Skin epidermis (tissue), 12 donors: ENCODE results near the gene PPAN.

ENCODE experiments used
- H3K27ac ChIP-seq, 21 experiments: fragments of 200-600 bp; sonication (generic) in 11 of 21; one replicate each; pipeline ENCODE4 v1.5.0; 2020; ENCODE audit warnings: mild to moderate bottlenecking in 3 of 21, inconsistent platforms in 2 of 21, moderate library complexity in 2 of 21
- H3K4me3 ChIP-seq, 7 experiments: fragments of 200-600 bp; sonication (generic) in 2 of 7; one replicate each; pipeline ENCODE4 v1.5.0; 2020; ENCODE audit warnings: inconsistent platforms in 2 of 7, mild to moderate bottlenecking in 2 of 7, moderate library complexity in 1 of 7

The PPAN gene

DNA sequence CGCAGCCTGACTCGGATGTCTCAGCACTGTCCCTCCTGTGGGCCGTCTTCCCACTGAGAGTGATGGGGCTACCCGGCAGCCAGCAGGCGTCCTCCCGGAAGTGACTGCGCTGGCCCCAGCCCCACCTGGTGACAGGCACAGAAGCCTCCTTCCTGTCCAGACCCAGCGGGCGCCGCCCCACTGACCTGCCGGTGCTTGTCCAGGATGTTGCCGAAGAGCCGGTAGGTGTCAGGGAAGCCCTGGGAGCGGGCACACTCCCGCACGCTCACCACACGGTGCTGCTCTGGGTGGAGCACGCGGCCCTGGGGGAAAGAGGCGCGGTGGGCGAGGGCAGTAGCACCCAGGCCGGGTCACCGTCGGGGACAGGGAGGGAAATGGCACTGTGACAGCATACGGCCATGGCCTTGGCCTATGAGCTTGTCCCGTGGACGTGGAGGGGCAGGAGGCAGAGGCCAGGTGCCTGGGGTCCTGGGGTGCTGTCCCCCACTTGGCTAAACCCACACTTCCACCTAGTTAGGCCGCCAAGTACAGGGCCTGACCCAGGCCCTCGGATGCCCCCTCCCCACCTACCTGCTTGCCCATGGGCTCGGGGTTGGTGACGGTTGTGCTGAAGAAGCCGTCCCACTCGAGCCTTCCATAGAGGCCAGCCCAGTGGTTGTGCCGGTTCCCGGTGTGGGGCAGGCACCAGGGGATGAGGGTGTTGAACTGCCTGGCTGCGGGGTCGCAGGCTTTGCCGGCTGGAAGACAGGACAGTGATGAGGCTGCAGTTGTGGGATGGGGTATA, 29.6 kb downstream of the PPAN start:
- no peak overlapping the region for H3K4me3 ChIP-seq

DNA sequence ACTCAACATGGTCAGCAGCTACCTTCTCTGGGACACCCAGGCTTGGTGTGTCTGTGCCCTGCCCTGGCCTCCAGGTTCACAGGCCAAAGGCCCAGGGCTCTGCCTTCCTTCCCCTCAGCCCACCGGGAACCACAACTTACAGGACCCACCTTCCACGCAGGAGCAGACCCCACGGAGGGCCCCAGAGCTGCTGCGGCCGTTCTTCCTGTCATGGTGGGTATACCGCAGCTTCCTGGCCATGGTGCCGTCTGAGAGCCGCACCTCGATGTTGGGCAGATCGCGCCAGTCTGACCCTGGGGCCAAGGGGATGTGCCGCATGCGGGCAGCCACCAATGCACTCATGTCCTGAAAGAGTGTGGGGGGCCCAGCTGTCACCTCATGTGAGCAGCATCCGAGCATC, 30.8 kb downstream of the PPAN start:
- Histone ChIP-seq H3K27ac (no peak overlapping the region), H3K4me3 (no peak overlapping the region)

More for the DNA sequence above, 29.6 kb downstream of the PPAN start:
- no peak overlapping the region for H3K27ac ChIP-seq

DNA sequence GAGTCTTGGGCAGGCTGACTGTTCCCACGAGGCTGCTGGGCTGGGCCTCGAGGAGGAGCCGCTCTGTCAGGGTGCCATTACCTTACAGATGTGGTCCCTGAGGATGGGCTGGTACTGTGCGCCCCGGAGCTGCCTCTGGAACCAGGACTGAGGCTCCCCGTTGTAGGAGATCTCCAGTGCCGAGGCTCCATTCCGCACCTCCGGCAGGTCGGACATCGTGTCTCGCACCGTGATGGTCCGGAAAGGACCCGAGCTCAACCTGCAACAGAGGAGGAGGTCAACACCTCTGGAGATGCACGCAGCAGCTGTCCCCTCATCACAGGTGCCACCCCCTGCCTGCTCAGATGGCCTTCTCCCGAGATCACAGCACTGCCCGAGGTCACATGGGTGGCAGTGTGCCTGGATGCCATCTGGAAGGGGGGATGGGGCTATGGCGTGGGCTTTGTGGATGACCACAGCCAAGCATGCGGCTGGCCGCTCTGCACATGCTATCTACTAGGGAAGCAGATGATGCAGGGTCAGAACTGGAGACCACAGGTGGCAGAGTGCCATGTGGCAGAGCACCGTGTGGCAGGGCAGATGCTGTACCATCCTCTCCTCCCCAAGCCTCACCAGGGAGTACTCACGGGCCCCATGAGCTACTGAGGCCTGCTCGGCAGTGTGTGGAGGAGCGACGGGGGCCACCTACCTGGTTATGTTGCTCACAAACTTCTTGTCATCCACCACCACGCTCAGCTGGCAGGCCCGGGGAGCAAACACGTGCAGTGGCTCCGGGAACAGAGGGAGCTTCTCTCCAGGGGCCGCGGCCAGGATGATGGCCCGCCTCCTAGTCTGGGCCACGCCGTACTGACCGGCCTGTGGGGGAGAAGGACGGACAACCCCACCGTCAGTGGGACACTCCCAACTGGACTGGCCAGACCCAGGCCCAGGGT, 31.9 kb downstream of the PPAN start:
- no peak overlapping the region for H3K27ac ChIP-seq
- H3K4me3 ChIP-seq, result no peak overlapping the region

DNA sequence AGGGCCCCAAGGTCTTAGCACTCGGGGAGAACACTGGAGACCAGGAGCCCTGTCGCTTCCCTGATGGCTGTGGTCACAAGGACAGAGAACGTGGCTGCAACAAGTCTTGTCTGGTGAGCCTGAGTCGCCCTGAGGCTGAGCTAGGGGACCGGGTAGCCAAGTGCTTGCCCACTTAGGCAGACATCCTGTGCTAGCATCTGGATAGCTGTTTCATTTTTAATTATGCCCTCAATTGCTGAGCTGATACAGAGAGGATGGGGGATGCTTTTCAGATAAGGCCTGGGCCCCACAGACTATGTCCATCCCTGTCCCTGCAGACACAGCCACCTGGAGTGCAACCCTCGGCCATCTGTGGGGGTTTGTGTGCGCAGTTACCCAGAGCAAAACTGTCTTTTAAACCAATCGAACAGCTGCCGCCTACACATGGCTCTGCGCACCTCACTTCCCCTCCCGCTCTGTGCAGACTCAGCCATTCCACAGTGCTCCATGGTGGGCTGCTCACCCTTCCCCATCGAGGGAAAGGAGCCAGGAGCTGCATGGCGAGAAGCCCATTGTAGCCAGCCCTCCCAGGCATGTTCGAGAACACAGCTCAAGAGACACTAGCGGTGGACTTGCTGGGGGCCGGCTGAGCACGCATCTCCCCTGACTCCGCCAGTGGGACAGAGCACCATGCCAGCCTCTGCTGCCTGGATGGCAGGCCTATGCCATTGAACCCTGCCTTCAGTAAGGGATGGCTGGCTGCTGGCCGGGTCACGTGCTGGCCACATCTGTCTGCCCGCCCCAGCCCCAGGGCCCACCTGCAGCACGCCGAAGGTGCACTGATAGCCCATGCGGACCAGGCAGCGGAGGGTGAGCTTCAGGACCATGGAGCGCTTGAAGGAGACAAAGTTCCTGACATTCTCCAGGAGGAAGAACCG, 33.0 kb downstream of the PPAN start:
- no peak overlapping the region for H3K4me3 ChIP-seq
- peak overlapping the region in 1 of 21 experiments; percentile 10 for H3K27ac ChIP-seq

DNA sequence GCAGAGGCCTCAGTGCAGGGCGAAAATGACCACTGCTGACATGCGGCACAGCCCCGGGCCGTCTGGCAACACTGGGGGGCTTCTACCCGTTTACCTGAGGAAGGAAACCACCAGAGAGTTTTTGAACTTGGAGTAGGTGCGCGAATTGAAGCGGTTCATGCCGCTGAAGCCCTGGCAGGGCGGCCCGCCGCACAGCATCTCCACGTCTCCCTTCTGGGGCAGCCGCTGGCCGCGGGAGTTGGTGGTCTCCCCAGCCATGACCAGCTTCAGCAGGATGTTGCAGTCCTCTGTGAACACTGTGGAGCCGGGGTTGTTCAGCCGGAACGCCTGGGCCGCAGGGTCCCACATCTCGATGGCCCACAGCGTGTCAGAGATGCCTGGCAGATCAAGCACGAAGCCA, 33.8 kb downstream of the PPAN start:
- Histone ChIP-seq H3K4me3 (no peak overlapping the region), H3K27ac (no peak overlapping the region)

DNA sequence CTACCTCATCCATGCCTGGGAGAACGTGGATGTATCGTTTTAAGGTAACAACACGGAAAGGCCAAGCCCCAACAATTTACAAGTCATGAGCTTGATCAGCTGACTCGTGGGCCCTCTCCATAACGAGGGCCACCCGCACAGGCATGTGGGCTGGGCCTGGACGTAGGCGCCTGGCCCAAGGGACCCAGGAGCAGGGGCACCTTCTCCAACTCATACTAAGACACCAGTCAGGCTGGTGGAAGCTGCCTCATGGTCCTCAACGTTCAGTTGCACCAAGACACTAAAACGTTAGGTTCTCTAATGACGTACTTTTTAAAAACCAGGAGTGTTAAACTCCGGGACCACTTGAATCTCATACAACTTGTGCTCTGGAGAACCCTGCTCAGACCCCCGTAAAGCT, 35.3 kb downstream of the PPAN start:
- Histone ChIP-seq H3K4me3 (no peak overlapping the region), H3K27ac (peak overlapping the region in 5 of 21 experiments; percentile 79 to 92 (median 90))

DNA sequence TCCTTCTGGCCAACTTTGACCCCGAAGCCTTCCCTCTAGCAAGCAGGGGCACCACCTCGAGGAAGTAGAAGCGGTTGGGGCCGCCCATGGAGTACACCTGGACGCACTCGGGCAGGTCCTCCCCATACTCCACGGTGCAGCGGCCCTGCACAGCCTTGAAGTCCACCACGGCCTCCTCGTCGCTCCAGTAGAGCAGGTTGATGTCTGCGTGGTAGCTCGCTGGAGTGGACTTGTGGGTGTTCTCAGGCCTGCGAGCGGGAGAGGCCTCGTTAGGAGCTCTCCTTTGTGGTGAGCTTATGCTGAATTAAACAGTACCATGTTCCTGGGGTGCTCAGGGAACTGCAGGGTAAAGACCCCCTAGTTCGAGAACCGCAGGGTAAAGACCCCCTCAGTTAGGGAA, 35.8 kb downstream of the PPAN start:
- Histone ChIP-seq H3K4me3 (no peak overlapping the region), H3K27ac (peak overlapping the region in 15 of 21 experiments; percentile 8 to 92 (median 65))

DNA sequence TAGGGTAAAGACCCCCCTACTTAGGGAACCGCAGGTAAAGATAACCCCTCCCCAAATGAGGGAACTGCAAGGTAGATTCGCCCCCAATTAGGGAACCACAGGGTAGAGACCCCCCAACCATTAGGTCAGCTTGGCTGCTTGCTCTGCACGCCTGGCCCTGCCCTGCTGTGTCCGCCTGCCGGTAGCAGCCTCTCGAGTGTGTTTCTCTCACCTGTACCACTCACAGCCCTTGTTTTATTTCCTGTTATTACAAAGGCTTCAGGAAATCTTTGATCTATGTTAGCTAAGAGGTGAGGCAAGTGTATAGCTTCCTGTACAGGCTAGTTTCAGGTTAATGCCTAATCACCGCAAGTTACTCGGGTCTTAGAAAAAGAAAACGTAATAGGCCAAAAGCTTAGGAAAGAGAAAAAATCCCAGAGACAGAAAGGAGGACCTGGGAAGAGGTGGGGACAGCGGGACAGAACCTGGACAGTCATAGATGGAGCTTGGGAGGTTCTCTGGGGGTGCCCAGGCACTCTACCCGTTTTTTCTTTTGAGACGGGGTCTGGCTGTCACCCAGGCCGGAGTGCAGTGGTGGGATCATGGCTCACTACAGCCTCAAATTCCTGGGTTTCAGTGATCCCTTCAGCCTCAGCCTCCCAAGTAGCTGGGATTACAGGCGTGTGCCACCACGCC, 36.7 kb downstream of the PPAN start:
- Histone ChIP-seq H3K4me3 (no peak overlapping the region), H3K27ac (peak overlapping the region in 16 of 21 experiments; percentile 5 to 92 (median 70))

DNA sequence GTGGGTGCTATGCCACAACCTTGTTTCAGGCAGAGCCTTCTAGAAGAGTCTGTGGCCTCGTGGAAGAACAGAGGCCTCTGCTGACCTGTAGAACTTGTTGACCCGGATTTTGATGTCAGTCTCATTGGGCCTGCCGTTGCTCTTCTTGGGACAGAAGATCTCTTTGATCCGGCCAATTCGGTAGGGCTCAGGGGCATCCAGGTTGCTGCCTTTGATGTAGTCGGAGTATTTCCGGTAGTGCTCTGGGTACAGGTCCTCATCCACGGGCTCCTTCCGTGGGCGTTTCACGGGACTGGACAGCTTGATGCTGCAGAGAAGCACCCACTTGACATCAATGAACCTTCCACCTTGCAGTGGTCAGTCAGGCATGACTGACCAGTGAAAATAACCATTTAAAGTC, 37.5 kb downstream of the PPAN start:
- H3K27ac ChIP-seq, result peak overlapping the region in 13 of 21 experiments; percentile 1 to 92 (median 73)
- no peak overlapping the region for H3K4me3 ChIP-seq

DNA sequence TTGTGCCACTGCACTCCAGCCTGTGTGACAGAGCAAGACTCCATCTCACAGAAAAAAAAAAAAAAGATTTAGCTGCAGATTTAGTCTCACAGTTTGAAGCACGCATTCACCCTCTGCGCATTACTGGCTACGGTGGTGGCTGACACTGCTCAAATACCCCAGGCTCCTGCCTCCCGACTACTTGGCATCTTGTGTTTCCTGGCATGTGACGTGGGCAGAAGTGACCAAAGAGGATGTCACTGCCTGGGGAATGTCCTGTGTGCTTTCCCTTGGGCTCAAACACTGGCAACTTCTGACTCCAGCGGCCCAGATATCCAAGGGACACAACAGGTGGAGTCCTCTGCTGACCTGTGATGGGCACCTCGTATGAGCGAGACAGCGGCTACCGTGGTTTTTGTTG, 38.2 kb downstream of the PPAN start:
- Histone ChIP-seq H3K4me3 (no peak overlapping the region), H3K27ac (peak overlapping the region in 7 of 21 experiments; percentile 73 to 92 (median 90))

DNA sequence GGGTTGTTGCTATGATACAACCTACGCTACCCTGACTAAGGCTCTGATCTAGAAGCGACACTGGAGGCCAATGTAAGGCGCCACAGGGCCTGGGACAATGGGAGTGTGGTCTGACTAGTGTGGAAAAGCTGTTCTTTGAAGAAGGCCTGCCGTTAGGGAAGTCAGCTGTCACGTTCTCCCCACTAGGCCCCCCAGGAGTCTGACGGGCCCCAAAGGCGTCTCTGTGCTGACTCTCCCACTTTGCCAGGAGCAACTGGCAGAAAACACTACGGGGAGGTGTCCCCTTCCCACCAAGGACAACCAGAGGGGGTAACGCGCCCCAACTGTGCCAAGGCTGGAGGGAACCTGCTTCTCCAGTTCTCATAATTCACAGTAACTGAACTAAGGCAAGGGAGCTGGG, 38.9 kb downstream of the PPAN start:
- peak overlapping the region in 4 of 21 experiments; percentile 5 to 92 (median 88) for H3K27ac ChIP-seq
- H3K4me3 ChIP-seq, result no peak overlapping the region

DNA sequence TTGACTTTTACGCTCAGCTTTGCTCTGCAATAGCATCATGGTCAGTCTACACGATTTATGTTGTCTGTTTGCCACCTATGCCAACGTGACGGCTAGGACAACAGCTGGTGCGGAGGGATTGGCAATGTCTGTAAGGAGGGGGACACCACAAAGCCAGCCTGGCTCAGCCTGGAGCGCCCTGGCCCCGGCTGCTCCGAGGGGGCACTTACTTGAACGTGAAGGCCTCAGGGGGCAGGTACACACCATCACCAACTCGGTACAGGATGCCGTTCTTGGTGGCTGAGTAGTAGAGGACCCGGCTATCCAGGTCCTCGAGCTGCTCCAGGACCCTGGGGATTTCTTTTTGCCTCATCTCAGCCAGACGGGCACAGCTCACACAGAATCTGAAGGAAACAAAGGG, 40.0 kb downstream of the PPAN start:
- peak overlapping the region in 2 of 21 experiments; percentile 3 to 19 for H3K27ac ChIP-seq
- no peak overlapping the region for H3K4me3 ChIP-seq

DNA sequence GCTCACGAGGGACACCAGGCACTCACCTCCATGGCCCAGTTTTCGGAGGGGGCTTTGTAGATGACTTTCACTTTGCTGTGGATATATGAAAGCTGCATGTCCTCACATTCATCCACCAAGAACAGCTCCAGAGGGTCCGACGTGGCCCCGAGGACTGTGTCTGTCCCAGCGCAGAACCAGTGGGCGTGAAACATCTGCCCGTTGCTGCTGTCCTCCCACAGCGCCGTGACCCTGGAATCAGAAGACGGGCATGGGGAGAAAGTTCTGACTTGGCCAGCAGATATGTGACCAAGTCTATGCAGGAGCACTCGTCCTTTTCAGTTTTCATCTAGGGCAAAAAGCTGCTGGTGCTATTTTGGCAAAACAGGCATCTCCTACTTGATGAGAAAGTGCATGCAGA, 43.3 kb downstream of the PPAN start:
- Histone ChIP-seq H3K27ac (no peak overlapping the region), H3K4me3 (no peak overlapping the region)

DNA sequence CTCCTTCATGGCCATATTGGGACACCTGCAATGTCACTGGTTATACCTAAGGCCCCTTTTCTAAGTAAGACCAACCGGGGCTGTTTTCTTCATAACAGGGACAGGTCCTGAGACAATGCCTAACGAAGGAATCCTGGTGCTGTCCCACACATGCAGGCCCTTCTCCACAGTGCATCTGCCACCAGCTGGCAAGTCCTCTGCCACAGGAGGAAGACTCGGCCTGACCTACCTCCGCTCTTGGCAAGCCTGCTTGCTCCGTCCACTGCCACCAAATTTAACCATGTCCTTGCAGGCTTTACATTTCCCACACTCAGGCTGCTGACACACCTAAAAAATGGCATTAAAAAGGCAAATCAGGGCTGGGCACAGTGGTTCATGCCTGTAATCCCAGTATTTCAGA, 45.4 kb downstream of the PPAN start:
- H3K27ac ChIP-seq, result no peak overlapping the region
- no peak overlapping the region for H3K4me3 ChIP-seq

DNA sequence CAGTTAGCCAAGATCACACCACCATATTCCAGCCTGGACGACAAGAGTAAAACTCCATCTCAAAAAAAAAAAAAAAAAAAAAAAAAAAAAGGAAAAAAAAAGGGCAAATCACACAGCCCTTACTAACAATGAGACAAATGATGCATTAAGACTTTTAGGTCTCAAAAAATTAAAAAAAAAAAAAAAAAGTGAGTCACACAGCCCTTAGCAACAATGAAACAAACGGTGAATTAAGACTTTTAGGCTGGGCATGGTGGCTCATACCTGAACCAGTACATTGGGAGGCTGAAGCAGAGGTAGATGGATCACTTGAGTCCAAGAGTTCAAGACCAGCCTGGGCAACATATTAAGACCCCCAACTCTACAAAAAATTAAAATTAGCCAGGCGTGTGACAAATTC, 45.9 kb downstream of the PPAN start:
- Histone ChIP-seq H3K4me3 (no peak overlapping the region), H3K27ac (no peak overlapping the region)

DNA sequence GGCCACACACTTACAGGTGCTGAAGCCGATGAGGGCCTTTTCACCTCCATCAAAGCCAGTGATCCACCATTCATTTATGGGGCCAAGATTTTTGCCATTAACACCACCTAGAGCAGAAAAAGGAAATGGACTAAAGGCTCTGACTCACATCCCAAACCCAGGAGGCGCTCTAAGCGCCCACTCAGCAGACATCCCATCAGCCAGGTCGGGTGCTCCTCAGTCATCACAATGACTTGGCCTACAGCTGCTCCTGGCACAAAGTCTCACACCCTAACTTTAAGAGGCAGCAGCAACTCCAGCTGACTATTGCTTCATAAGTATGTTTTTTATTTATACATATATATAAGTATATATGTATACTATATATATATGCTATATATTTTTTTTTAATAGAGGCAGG, 49.7 kb downstream of the PPAN start:
- Histone ChIP-seq H3K4me3 (no peak overlapping the region), H3K27ac (no peak overlapping the region)

DNA sequence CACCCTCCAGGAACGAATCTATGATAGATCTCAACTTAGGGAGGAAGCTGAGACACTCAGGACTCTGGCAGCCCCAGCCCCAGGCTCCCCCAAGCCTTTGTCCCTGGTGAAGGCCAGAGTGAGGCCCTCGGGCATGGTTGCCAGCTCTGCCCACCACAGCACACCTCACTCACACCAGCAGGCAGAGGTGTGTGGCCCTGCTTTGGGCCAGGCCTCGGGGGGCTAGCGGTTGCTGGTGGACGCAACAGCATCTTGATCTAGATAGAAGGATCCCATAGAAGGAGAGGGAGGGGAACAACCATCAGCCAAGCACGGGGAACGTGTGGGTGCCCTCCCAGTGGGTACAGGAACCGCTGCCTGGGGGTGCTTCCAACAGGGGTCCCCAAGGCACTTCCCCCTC, 51.9 kb downstream of the PPAN start:
- no peak overlapping the region for H3K27ac ChIP-seq
- no peak overlapping the region for H3K4me3 ChIP-seq

DNA sequence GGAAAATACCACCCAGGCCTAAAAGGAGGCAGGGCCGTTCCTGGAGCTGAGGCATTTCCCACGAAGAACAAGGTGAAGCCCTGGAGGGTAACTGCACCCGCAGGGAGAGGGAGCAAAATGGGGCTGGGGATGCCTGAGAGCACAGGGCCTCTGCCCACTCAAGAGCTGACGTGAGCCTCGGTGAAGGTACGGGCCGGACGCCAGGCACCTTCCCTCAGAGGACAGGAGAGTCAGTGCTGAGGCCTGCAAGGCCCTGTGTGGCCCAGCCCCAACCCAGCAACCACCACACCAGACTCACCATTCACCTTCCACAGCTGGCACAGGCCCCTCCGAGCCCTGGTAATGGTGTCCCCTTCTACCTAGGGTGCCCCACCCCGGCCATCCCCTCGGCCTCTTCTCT, 52.3 kb downstream of the PPAN start:
- H3K27ac ChIP-seq, result no peak overlapping the region
- no peak overlapping the region for H3K4me3 ChIP-seq

DNA sequence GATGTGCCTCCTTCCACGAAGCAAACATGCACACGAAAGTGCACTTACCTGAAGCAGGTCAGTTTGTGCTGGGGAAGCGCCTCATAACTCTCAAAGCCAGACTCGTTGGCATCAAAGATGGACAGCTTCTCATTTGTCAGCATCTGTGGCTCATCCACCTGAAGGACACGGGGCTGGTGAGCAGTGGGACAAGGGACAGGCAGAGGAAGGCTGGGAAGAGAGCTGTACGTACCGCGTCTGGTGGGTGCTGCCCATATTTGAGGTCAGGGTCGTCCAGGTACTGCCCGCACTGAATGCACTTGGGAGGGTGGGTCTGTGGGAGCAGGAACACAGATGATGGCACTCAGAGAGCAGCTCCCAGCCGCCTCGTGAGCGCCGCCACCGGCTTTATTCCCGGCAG, 53.4 kb downstream of the PPAN start:
- Histone ChIP-seq H3K27ac (no peak overlapping the region), H3K4me3 (no peak overlapping the region)
